HG02571 (cell line): Measurements from ENCODE around the gene TASOR.
"Not testable (repeated sequence)": the region's sequence is repeated elsewhere in the genome, so short reads cannot be mapped to it uniquely, and the experiment has no call there.

Experiments used
- ATAC-seq: cut with Tn5 transposase; IDR thresholded peaks from one replicate; pipeline ENCODE4 v1.9.1; 2021; ENCODE audit warnings: mild to moderate bottlenecking, moderate library complexity; ENCODE audit not compliant: unreplicated experiment

The TASOR gene

DNA sequence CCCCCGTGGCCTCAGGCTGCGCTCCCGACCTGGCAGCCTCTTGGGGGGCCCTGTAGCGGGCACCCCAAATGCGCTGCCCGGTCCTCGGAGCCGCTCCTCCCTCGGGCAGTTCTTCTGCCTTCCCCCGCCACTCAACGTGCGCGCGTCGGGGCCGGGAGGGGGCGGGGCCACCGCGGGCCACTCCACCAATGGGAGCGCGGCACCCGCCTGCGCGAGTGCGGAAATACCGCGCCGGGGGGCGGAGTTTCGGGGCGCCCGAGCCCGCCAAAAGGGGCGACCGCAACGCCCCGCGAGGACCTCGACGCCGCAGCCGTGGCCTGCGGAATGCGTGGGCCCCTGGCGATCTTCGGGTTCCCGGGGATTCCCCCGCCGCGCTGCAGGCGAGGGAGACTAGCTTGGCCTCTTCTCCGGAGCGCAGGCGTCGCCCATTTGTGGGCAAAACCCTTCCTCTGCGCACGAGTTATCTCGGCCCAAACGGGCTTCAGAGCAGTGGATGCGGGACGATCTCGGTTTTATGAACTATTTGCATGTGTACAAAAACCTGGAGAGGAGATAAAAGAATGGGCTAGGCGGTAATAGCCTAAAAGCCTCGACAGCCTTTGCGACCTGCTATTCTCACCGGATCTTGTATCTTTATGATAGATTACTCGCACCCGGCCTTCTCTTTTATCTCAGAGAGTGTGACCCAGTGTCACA is at the start of gene TASOR:
TSS of gene TASOR (minus strand) at position 144 of the 696 bp plus-strand sequence. CDS start 259 bp downstream, outside the sequence.
- peak; percentile 70 for ATAC-seq

- no peak for ATAC-seq
Measured at GRCh38 chr3:56732109-56732508, 49.0 kb upstream of the TASOR start.

GRCh38 chr3:56725175-56725574 is 42.1 kb upstream of the TASOR start:
- ATAC-seq: peak; percentile 95

- no peak for ATAC-seq
Measured at GRCh38 chr3:56724676-56725075, 41.6 kb upstream of the TASOR start.

DNA sequence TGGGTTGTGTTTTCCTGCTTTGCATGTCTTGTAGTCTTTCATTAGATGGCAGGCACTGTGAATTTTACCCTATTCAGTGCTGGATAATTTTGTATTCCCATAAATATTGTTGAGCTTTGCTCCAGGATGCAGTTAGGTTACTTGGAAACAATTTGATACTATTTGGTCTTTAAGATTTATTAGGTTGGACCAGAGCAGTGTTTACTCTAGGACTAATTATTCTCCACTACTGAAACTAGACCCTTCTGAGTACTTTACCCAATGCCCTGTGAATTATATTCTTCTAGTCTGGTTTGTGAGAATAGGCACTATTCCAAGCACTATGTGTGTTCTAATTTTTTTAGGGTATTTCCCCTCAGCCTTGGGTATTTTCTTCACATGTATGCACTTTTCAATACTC is 37.8 kb upstream of the TASOR start:
- no peak for ATAC-seq

DNA sequence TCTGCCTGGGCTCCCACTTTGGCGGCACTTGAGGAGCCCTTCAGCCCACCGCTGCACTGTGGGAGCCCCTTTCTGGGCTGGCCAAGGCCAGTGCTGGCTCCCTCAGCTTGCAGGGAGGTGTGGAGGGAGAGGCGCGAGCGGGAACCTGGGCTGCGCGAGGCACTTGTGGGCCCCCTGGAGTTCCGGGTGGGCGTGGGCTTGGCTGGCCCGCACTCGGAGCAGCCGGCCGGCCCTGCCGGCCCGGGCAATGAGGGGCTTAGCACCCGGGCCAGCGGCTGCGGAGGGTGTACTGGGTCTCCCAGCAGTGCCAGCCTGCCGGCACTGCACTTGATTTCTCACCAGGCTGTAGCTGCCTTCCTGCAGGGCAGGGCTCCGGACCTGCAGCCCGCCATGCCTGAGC is 35.7 kb upstream of the TASOR start:
- not testable (repeated sequence) for ATAC-seq

GRCh38 chr3:56711344-56711743 is 28.3 kb upstream of the TASOR start:
- ATAC-seq: no peak

DNA sequence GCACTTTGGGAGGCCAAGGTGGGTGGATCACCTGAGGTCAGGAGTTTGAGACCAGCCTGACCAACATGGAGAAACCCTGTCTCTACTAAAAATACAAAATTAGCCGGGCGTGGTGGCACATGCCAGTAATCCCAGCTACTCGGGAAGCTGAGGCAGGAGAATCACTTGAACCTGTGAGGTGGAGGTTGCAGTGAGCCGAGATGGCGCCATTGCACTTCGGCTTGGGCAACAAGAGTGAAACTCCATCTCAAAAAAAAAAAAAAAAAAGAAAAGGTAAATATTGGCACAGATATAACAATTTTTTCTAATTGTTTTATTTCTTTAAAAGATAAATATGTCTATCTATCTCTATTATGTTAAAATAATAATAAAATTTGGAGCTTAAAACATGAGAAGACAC is 24.3 kb upstream of the TASOR start:
- ATAC-seq: not testable (repeated sequence)

GRCh38 chr3:56706629-56707028 is 23.6 kb upstream of the TASOR start:
- no peak for ATAC-seq

- no peak for ATAC-seq
Measured at GRCh38 chr3:56704706-56705105, 21.6 kb upstream of the TASOR start.

DNA sequence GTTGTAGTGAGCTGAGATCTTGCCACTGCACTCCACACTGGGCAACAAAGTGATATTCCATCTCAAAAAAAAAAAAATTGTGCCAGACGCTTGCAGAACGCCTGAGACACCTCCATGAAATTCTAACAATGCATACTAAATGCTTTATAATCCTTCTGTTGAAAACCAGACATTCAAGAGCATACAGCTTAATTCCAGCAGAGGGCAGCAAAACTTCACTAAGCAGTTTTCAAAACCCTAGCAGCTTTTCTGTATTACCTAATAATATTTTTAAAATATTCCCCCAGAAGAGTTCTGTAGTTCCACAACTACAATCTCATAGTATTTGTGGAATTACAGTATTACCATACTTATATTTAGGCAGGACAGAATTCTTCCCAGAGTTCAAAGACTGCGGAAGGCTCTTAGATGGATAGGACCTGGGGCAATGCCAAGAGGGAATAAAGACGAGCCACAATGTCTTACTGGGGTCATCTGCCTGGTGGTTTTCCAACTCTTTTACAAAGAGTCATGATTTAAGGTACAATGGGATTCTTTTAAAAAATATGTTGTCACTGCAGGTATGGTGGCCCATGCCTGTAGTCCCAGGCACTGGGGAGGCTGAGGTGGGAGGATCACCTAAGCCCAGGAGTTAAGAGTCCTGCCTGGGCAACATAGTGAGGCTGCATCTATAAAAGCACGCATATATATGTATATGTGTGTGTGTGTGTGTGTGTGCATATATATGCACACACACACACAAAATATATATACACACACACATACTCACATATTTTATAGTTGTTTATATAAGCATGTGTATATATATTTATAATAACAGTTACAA is 19.6 kb upstream of the TASOR start:
- no peak for ATAC-seq

GRCh38 chr3:56700151-56700550 is 17.1 kb upstream of the TASOR start:
- ATAC-seq: no peak

GRCh38 chr3:56694867-56695683 is 12.0 kb upstream of the TASOR start:
- no peak for ATAC-seq

DNA sequence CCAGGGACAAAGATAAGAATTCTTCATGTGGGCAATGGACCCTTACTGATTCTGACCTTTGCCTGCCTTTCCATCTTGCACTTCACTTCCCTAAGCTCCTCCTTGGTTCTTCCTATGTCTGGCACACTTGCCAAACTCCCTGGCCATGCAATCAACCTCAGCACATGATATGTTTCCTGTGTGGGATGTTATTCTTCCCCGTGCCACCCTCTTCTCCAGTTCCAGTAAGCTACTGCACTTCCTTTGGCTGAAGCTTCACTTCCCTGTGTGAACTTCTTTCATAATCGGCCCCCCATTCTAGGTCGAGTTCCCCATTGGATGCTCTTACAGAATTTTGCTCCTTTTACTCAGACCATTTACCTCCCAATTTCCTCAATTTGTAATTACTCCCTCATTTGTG is 10.7 kb upstream of the TASOR start:
- ATAC-seq: no peak

GRCh38 chr3:56692520-56693433 is 9.7 kb upstream of the TASOR start:
- ATAC-seq: peak; percentile 80

- ATAC-seq: not testable (repeated sequence)
Measured at GRCh38 chr3:56692001-56692365, 8.9 kb upstream of the TASOR start.

- no peak for ATAC-seq
Measured at GRCh38 chr3:56691165-56692000, 8.3 kb upstream of the TASOR start.

DNA sequence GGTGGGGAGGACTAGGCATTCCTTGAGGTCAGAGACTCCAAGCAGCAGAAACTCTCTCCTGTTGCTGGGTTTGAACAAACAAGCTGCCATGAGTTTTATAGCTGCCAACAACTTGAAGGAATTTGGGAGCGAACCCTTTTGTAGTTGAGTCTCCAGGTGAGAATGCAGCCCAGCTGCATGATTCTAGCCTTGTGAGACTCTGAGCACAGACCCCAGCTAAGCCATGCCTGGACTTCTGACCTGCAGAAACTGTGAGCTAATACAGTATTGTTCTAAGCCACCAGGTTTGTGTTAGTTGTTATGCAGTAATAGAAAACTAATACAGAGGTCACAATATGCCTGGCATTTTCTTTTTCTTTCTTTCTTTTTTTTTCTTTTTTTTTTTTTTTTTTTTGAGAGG is 6.2 kb upstream of the TASOR start:
- ATAC-seq: no peak

DNA sequence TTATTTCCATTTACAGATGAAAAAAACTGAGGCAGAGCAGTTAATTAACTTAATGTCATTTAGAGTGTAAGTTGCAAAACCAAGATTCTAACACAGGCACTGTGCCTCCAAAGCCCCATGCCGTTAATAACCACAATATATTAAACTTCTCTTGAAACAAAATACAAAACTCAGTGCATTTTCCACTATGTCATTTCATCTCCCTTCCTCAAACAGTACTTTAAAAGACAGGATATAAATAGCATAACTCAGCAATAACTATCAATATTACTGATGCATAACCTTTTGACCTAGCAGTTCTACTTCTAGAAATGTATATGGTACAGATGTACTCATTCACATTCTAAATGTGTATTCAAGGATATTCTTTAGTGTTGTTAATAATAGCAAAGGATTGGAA is 5.1 kb upstream of the TASOR start:
- no peak for ATAC-seq

DNA sequence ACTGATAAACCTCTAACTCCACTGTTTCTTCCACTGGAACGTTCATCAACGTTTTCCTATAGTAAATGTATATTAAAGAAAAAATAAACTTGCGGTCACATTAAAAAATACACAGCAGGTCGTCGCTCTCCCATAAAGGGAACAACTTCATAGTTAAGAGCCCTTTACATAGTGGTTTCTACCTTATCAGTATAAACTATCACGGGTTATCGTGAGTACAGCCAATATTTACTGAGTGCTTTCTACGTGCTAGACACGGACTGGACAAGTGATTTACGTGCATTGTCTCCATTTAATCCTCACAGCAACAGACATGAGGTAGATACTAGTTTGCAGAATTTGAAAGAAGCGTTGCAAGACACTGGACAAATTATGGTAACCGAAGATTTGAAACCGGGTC is 964 bp upstream of the TASOR start:
- no peak for ATAC-seq
